Activated T-cell treated with anti-CD3 and anti-CD28 coated beads, Interleukin-2, amount 50 U/mL, for 72 hours (primary cell): ENCODE measurements around the gene MTLN. TPM values are rescaled to one million over a fixed set of nuclear protein-coding genes. Genes with fewer than 3 reads are reported as not detected.
"Not testable (repeated sequence)": the region's sequence is repeated elsewhere in the genome, so short reads cannot be mapped to it uniquely, and the experiment has no call there.

Experiments
- ATAC-seq, 2 donors: fragments of 150-1000 bp; cut with Tn5 transposase; replicated peaks in 1 of 2; 2 replicates each; pipeline ENCODE4 v1.10.0; 2021; ENCODE audit warnings: moderate library complexity in 2 of 2, mild to moderate bottlenecking in 1 of 2
- DNase-seq, 2 donors: peaks; one replicate each; pipeline ENCODE4 v3.0.0; 2021 to 2022; ENCODE audit warnings: mixed read lengths in 1 of 2
- H3K27ac Mint-ChIP-seq: one replicate; pipeline ENCODE4 v1.8.0; 2022; ENCODE audit warnings: mild to moderate bottlenecking, moderate library complexity, mixed read lengths
- H3K27me3 Mint-ChIP-seq: one replicate; pipeline ENCODE4 v1.8.0; 2022; ENCODE audit warnings: low read depth, mixed read lengths
- H3K36me3 Mint-ChIP-seq, 2 donors: one replicate each; pipeline ENCODE4 v1.8.0; 2022; ENCODE audit warnings: mixed read lengths in 2 of 2, mild to moderate bottlenecking in 1 of 2; ENCODE audit not compliant: insufficient read depth in 2 of 2
- H3K4me1 Mint-ChIP-seq: one replicate; pipeline ENCODE4 v1.8.0; 2022; ENCODE audit warnings: low read depth, mixed read lengths
- H3K4me3 Mint-ChIP-seq, 2 donors: one replicate each; pipeline ENCODE4 v1.8.0; 2022; ENCODE audit warnings: mild to moderate bottlenecking in 2 of 2, mixed read lengths in 2 of 2, moderate library complexity in 2 of 2
- H3K9me3 Mint-ChIP-seq, 2 donors: one replicate each; pipeline ENCODE4 v1.8.0; 2022; ENCODE audit warnings: mixed read lengths in 2 of 2
- total RNA-seq, 2 donors: library from RNA; stranded (reverse); gene quantifications; one replicate each; pipeline ENCODE4 v1.2.3, GENCODE V29; 2022

Gene MTLN
- total RNA-seq, 2 donors from 2014 or later: 36.2 to 43.0 TPM

- peaks cover 0 to 1% of the 10 kb centered on the region in 2 donors for H3K9me3 Mint-ChIP-seq
- peaks cover under 1 to 7% of the 10 kb centered on the region in 2 donors for H3K36me3 Mint-ChIP-seq
- no peak overlapping the region for H3K4me3 Mint-ChIP-seq
- no peak for ATAC-seq
- no peak overlapping the region for H3K27ac Mint-ChIP-seq
- DNase-seq: no peak
- H3K27me3 Mint-ChIP-seq: peaks cover 59% of the 10 kb centered on the region
- no peaks in the 10 kb centered on the region for H3K4me1 Mint-ChIP-seq
These were observed 4.5 kb upstream of the MTLN start for GRCh38 chr2:110216803-110217202.

- Mint-ChIP-seq H3K27ac (no peak overlapping the region), H3K4me1 (peaks cover 6% of the 10 kb centered on the region), H3K36me3 (peaks cover 2 to 10% of the 10 kb centered on the region in 2 donors), H3K9me3 (peaks cover 0 to 1% of the 10 kb centered on the region in 2 donors), H3K27me3 (peaks cover 59% of the 10 kb centered on the region), H3K4me3 (no peak overlapping the region)
- no peak for DNase-seq
- ATAC-seq: no peak
These were observed 3.9 kb upstream of the MTLN start for GRCh38 chr2:110216199-110216598.

GRCh38 chr2:110215566-110216158 lies 3.3 kb upstream of the MTLN start:
- peaks cover 7% of the 10 kb centered on the region for H3K4me1 Mint-ChIP-seq
- no peak overlapping the region for H3K27ac Mint-ChIP-seq
- peaks cover 59% of the 10 kb centered on the region for H3K27me3 Mint-ChIP-seq
- DNase-seq (no peak), ATAC-seq (no peak)
- H3K4me3 Mint-ChIP-seq: no peak overlapping the region
- H3K36me3 Mint-ChIP-seq: peaks cover 2 to 10% of the 10 kb centered on the region in 2 donors
- peaks cover 0 to 1% of the 10 kb centered on the region in 2 donors for H3K9me3 Mint-ChIP-seq

GRCh38 chr2:110215091-110215490 lies 2.7 kb upstream of the MTLN start:
- DNase-seq: no peak
- H3K27ac Mint-ChIP-seq: no peak overlapping the region
- H3K9me3 Mint-ChIP-seq: peaks cover 0 to 1% of the 10 kb centered on the region in 2 donors
- peaks cover 54% of the 10 kb centered on the region for H3K27me3 Mint-ChIP-seq
- peaks cover 2 to 10% of the 10 kb centered on the region in 2 donors for H3K36me3 Mint-ChIP-seq
- H3K4me1 Mint-ChIP-seq: peaks cover 9% of the 10 kb centered on the region
- ATAC-seq: no peak
- H3K4me3 Mint-ChIP-seq: no peak overlapping the region

GRCh38 chr2:110213522-110213921 lies 1.2 kb upstream of the MTLN start:
- H3K4me3 Mint-ChIP-seq: peak overlapping the region in 1 of 2 donors; percentile 46
- not testable (repeated sequence) for H3K27ac Mint-ChIP-seq

GRCh38 chr2:110205660-110206455 lies 6.5 kb downstream of the MTLN start:
- peak; percentile 36 to 60 for ATAC-seq
- H3K4me1 Mint-ChIP-seq: peaks cover 40% of the 10 kb centered on the region
- H3K36me3 Mint-ChIP-seq: peaks cover 2 to 8% of the 10 kb centered on the region in 2 donors
- no peaks in the 10 kb centered on the region for H3K27me3 Mint-ChIP-seq
- peak overlapping the region; percentile 64 for H3K27ac Mint-ChIP-seq
- peak overlapping the region; percentile 88 to 89 for H3K4me3 Mint-ChIP-seq
- no peak for DNase-seq
- no peaks in the 10 kb centered on the region for H3K9me3 Mint-ChIP-seq

More at GRCh38 chr2:110213522-110213921, 1.2 kb upstream of the MTLN start:
- Mint-ChIP-seq H3K4me1 (peaks cover 22% of the 10 kb centered on the region), H3K27me3 (peaks cover 38% of the 10 kb centered on the region), H3K36me3 (peaks cover 4 to 17% of the 10 kb centered on the region in 2 donors)
- not testable (repeated sequence) for ATAC-seq, DNase-seq, H3K9me3 Mint-ChIP-seq

GRCh38 chr2:110204408-110205385 lies 7.7 kb downstream of the MTLN start, which contains the start of gene NPHP1:
Gene NPHP1, minus strand, starts transcription at chr2:110205013. Its CDS starts 45 bp downstream, at chr2:110204968.
- ATAC-seq: peak; percentile 95 to 97
- peak within 1 kb of the TSS; percentile 88 to 89 for H3K4me3 Mint-ChIP-seq
- peak within 1 kb of the TSS; percentile 71 for H3K27ac Mint-ChIP-seq
- peak; percentile 85 to 90 for DNase-seq
- peaks cover 33% of the 10 kb centered on the region for H3K4me1 Mint-ChIP-seq
- no peaks in the 10 kb centered on the region for H3K9me3 Mint-ChIP-seq
- peaks cover 2 to 7% of the 10 kb centered on the region in 2 donors for H3K36me3 Mint-ChIP-seq
- no peaks in the 10 kb centered on the region for H3K27me3 Mint-ChIP-seq

GRCh38 chr2:110198016-110198415 lies 14.3 kb downstream of the MTLN start:
- Mint-ChIP-seq H3K27ac (no peak overlapping the region), H3K4me1 (no peaks in the 10 kb centered on the region), H3K4me3 (no peak overlapping the region), H3K27me3 (no peaks in the 10 kb centered on the region), H3K36me3 (no peaks in the 10 kb centered on the region), H3K9me3 (no peaks in the 10 kb centered on the region)
- ATAC-seq: no peak
- DNase-seq: no peak

- Mint-ChIP-seq H3K36me3 (no peaks in the 10 kb centered on the region), H3K4me3 (no peak overlapping the region), H3K27me3 (no peaks in the 10 kb centered on the region), H3K4me1 (no peaks in the 10 kb centered on the region), H3K9me3 (no peaks in the 10 kb centered on the region), H3K27ac (no peak overlapping the region)
- ATAC-seq (no peak), DNase-seq (no peak)
These were observed 14.9 kb downstream of the MTLN start for GRCh38 chr2:110197452-110197851.

GRCh38 chr2:110190169-110190568 lies 22.2 kb downstream of the MTLN start:
- not testable (repeated sequence) for H3K4me1 Mint-ChIP-seq, H3K36me3 Mint-ChIP-seq, H3K27me3 Mint-ChIP-seq

GRCh38 chr2:110182449-110182848 lies 29.9 kb downstream of the MTLN start:
- Mint-ChIP-seq H3K36me3 (peaks cover 4% of the 10 kb centered on the region in 2 donors), H3K4me3 (no peak overlapping the region), H3K27ac (no peak overlapping the region), H3K9me3 (peaks cover 6 to 17% of the 10 kb centered on the region in 2 donors), H3K4me1 (no peaks in the 10 kb centered on the region), H3K27me3 (peaks cover 9% of the 10 kb centered on the region)
- DNase-seq (no peak), ATAC-seq (no peak)

More at GRCh38 chr2:110190169-110190568, 22.2 kb downstream of the MTLN start:
- not testable (repeated sequence) for H3K9me3 Mint-ChIP-seq, ATAC-seq, H3K27ac Mint-ChIP-seq, H3K4me3 Mint-ChIP-seq, DNase-seq

GRCh38 chr2:110180036-110180435 lies 32.3 kb downstream of the MTLN start:
- DNase-seq: no peak
- Mint-ChIP-seq H3K27ac (no peak overlapping the region), H3K27me3 (peaks cover 18% of the 10 kb centered on the region), H3K4me1 (no peaks in the 10 kb centered on the region), H3K9me3 (peaks cover 6 to 15% of the 10 kb centered on the region in 2 donors), H3K4me3 (no peak overlapping the region), H3K36me3 (peaks cover 4% of the 10 kb centered on the region in 2 donors)
- ATAC-seq: no peak
